ENCODE measurements around the gene TBCK. TPM values are rescaled to one million over a fixed set of nuclear protein-coding genes. Genes with fewer than 3 reads are reported as not detected.
A peak's percentile ranks its signal among the peaks of the same experiment; 100 is the strongest.

The TBCK gene
- total RNA-seq, 4 donors from 2014 or later = 22.7 to 28.7 (median 27.3) TPM

DNA sequence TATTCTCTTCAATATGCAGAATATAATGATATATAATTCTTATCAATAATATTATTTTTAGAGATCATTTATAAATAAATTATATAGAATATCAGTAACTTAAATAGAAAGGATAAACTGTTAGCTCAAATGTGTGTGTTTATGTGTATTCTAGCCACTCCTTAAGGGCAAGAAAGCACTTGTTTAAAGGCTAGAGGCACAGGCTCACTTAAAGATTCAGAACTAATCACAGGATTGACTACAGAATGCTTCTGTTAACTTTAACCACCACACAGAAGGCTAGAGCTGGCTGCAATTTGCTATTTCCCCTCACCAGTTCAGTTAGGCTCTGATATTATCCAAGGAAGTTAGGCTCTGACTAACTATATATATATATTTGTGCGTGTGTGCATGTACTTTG is 69.6 kb downstream of the TBCK start:
- peaks cover 14 to 58% (median 38%) of the 10 kb centered on the region in 4 donors for H3K36me3 ChIP-seq
- WGBS = 100% methylated on average over 1 of the region's 1 CpG
- no peak for DNase-seq (ENCODE audit: extremely low spot score)
- no peak overlapping the region for H3K27ac ChIP-seq (replicated peaks in 1 of 4)
- no peaks in the 10 kb centered on the region for H3K27me3 ChIP-seq
- H3K9me3 ChIP-seq = no peaks in the 10 kb centered on the region
- H3K4me1 ChIP-seq = no peaks in the 10 kb centered on the region
- TF ChIP-seq POLR2AphosphoS5 (IDR thresholded peaks at IDR 0.05) (no peak), EP300 (IDR thresholded peaks at IDR 0.05) (no peak), POLR2A (IDR thresholded peaks at IDR 0.05; ENCODE audit: low read depth) (no peak)
- TF ChIP-seq, protein P1, sequence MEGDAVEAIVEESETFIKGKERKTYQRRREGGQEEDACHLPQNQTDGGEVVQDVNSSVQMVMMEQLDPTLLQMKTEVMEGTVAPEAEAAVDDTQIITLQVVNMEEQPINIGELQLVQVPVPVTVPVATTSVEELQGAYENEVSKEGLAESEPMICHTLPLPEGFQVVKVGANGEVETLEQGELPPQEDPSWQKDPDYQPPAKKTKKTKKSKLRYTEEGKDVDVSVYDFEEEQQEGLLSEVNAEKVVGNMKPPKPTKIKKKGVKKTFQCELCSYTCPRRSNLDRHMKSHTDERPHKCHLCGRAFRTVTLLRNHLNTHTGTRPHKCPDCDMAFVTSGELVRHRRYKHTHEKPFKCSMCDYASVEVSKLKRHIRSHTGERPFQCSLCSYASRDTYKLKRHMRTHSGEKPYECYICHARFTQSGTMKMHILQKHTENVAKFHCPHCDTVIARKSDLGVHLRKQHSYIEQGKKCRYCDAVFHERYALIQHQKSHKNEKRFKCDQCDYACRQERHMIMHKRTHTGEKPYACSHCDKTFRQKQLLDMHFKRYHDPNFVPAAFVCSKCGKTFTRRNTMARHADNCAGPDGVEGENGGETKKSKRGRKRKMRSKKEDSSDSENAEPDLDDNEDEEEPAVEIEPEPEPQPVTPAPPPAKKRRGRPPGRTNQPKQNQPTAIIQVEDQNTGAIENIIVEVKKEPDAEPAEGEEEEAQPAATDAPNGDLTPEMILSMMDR (IDR thresholded peaks at IDR 0.05) = no peak
- intact Hi-C loops (cut with DNase I) = no loop called here
- H3K4me3 ChIP-seq = no peak overlapping the region

DNA sequence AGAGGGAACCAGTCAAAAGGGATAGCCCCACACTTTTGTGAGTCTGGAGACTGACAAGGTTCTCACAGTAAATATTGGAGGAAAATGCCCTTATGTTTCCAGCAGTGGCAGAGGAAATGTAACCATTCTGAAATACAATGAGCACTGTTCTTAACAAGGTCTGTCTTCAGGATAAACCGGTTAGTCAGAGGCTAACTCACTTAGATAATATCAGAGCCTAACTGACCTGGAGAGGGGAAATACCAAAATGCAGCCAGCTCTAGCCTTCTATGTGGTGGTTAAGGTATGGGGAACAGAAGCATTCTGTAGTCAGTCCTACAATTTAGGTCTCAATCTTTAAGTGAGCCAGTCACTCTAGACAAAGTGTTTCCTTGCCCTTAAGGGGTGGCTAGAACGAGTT is 70.8 kb downstream of the TBCK start:
- no peak overlapping the region for H3K27ac ChIP-seq (replicated peaks in 1 of 4)
- no peak for DNase-seq (ENCODE audit: extremely low spot score)
- H3K36me3 ChIP-seq = peaks cover 14 to 56% (median 35%) of the 10 kb centered on the region in 4 donors
- H3K4me1 ChIP-seq = no peaks in the 10 kb centered on the region
- H3K27me3 ChIP-seq = no peaks in the 10 kb centered on the region
- intact Hi-C loops (cut with DNase I) = no loop called here
- H3K9me3 ChIP-seq = no peaks in the 10 kb centered on the region
- TF ChIP-seq POLR2A (IDR thresholded peaks at IDR 0.05; ENCODE audit: low read depth) = no peak
- no peak for TF ChIP-seq POLR2AphosphoS5 (IDR thresholded peaks at IDR 0.05)
- TF ChIP-seq, protein P1 (IDR thresholded peaks at IDR 0.05) = no peak
- no peak for TF ChIP-seq EP300 (IDR thresholded peaks at IDR 0.05)
- H3K4me3 ChIP-seq = no peak overlapping the region
- WGBS = 89% methylated on average over 2 of the region's 2 CpGs

DNA sequence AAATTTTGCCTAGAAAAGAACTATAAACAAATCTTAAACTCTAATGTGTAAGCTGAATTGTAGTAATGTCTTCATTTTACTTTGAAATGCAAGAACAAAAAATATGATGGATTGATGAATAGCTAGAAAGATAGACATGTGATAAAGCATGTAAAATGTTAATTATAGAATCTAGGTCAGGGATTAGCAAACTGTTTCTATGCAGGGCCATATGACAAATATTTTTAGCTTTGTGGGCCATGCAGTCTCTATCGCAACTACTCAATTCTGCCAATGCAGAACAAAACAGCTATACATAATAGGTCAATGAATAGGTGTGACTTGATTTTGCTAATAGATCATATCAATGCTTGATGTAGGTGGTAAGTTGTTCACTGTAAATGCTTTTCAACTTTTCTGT is 75.3 kb downstream of the TBCK start:
- DNase-seq (ENCODE audit: extremely low spot score) = no peak
- Histone ChIP-seq H3K27me3 (no peaks in the 10 kb centered on the region), H3K4me3 (no peak overlapping the region), H3K36me3 (peaks cover 5 to 28% (median 15%) of the 10 kb centered on the region in 4 donors), H3K9me3 (no peaks in the 10 kb centered on the region), H3K27ac (replicated peaks in 1 of 4) (no peak overlapping the region), H3K4me1 (no peaks in the 10 kb centered on the region)
- 94% methylated on average over 1 of the region's 1 CpG for WGBS
- intact Hi-C loops (cut with DNase I) = no loop called here
- TF ChIP-seq, protein P1 (IDR thresholded peaks at IDR 0.05) = no peak
- TF ChIP-seq POLR2A (IDR thresholded peaks at IDR 0.05; ENCODE audit: low read depth) = no peak
- TF ChIP-seq POLR2AphosphoS5 (IDR thresholded peaks at IDR 0.05) = no peak
- no peak for TF ChIP-seq EP300 (IDR thresholded peaks at IDR 0.05)

DNA sequence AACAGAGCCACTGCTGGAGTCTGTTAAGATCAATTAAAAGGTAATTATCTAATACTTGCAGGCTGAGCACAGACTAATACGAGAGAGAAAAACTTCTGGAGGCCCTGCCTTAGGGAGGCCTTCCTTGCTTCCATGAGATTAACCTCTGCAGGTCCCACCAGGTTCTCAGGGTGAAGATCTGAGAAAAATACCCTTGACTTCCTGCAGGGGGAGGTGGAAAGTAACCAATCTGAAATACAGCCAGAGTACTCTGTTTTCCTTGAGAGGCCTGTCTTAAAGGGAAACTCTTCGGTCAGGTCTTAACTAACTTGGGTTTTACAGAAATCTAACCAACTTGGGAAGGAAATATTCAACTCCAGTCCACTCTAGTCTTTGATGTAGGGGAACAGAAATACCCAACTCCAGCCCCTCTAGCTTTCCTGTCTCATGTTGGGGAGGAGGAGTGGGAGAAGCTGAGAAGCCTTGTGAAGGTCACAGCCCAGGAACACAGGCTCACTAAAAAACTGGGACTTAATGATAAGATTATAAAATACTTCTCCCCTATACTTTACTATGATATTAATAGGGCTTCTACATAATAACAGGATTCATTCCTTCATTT is 77.1 kb downstream of the TBCK start:
- intact Hi-C loops (cut with DNase I) = no loop called here
- WGBS = 73% methylated on average over 2 of the region's 2 CpGs
- Histone ChIP-seq H3K4me1 (no peaks in the 10 kb centered on the region), H3K27ac (replicated peaks in 1 of 4) (no peak overlapping the region), H3K36me3 (peaks cover 4 to 41% (median 19%) of the 10 kb centered on the region in 4 donors), H3K27me3 (no peaks in the 10 kb centered on the region), H3K4me3 (no peak overlapping the region), H3K9me3 (no peaks in the 10 kb centered on the region)
- DNase-seq (ENCODE audit: extremely low spot score) = no peak
- TF ChIP-seq, protein P1 (IDR thresholded peaks at IDR 0.05) = peak; percentile 23 to 60 (median 35)
- no peak for TF ChIP-seq EP300 (IDR thresholded peaks at IDR 0.05)
- TF ChIP-seq POLR2AphosphoS5 (IDR thresholded peaks at IDR 0.05) = no peak

DNA sequence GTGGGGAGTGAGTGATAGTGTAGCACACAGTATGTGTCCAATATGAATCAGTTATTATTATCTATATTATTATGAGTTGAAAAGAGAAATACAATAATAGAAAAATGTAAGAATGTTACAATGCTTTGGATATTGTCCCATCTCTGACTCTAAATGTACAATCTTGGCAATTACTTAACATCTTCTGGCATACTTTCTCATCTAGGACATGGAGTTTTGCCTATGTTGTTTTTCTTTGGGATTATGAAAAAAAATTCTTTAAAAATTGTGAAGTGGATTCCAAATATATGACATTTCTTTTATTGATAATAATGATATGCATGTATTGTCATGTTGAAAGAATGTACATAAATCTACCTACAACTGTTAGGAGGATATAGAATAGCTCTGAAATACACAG is 84.1 kb downstream of the TBCK start:
- Histone ChIP-seq H3K4me3 (no peak overlapping the region), H3K27me3 (no peaks in the 10 kb centered on the region), H3K27ac (replicated peaks in 1 of 4) (no peak overlapping the region), H3K9me3 (no peaks in the 10 kb centered on the region), H3K36me3 (peaks cover 8 to 85% (median 50%) of the 10 kb centered on the region in 4 donors), H3K4me1 (no peaks in the 10 kb centered on the region)
- no peak for DNase-seq (ENCODE audit: extremely low spot score)
- TF ChIP-seq POLR2A (IDR thresholded peaks at IDR 0.05; ENCODE audit: low read depth) (no peak), EP300 (IDR thresholded peaks at IDR 0.05) (no peak), POLR2AphosphoS5 (IDR thresholded peaks at IDR 0.05) (no peak)
- TF ChIP-seq, protein P1 (IDR thresholded peaks at IDR 0.05) = no peak
- intact Hi-C loops (cut with DNase I) = no loop called here
